HepG2 (cell line): ENCODE results near the gene OR2V2. TPM values are rescaled to one million over a fixed set of nuclear protein-coding genes. Genes with fewer than 3 reads are reported as not detected.
"Not testable (repeated sequence)": the region's sequence is repeated elsewhere in the genome, so short reads cannot be mapped to it uniquely, and the experiment has no call there.

Experiments used
- ATAC-seq: fragments of 200-7000 bp; cut with Tn5 transposase; 3 replicates; pipeline ENCODE4 v1.9.1; 2020; ENCODE audit warnings: mild to moderate bottlenecking, moderate library complexity
- BruUV-seq: library from RNA; stranded (reverse); fragments of 400-500 nt; replicated peaks from 2 replicates; lab custom pipeline; 2021; lab: Mats Ljungman, UMichigan
- CTCF ChIA-PET: fragments of 300-600 bp; formaldehyde crosslinking; extraction: SDS; loops from one replicate; lab custom pipeline; 2021; ENCODE audit warnings: low total read pairs, inconsistent platforms, low intra/inter-chr PET ratio; lab: Yijun Ruan, JAX
- POLR2A ChIA-PET: fragments of 350-600 bp; sonication (Branson Sonifier 250); formaldehyde crosslinking; loops from one replicate; lab custom pipeline; 2020; ENCODE audit warnings: antibody characterized with exemption, inconsistent platforms; lab: Yijun Ruan, JAX
- DNase-seq: peaks from one replicate; pipeline ENCODE4 v3.0.0-alpha.2; 2015; ENCODE audit warnings: low spot score
- FAIRE-seq: peaks from 3 replicates; lab custom pipeline; 2011; peaks lifted over from hg19 to GRCh38; lab: Jason Lieb, UNC
- H2AFZ ChIP-seq: one replicate; pipeline ENCODE4 v1.6.1; 2011; ENCODE audit warnings: low read length, inconsistent platforms
- H3K27ac ChIP-seq: fragments of 300-600 bp; 3 replicates; pipeline ENCODE4 v1.8.0; 2011; ENCODE audit warnings: mixed run types, mild to moderate bottlenecking, mixed read lengths, low read length, inconsistent platforms; ENCODE audit not compliant: insufficient read depth; ENCODE audit errors: extremely low read length
- H3K27me3 ChIP-seq, 2 experiments: fragments of 200-600 bp in 1 of 2; 2 replicates in 1 of 2; 3 replicates in 1 of 2; pipeline versions ENCODE4 v1.6.0 to v1.8.0; 2011; ENCODE audit warnings: low read length in 2 of 2, mild to moderate bottlenecking in 2 of 2, moderate library complexity in 2 of 2, inconsistent platforms in 1 of 2; ENCODE audit not compliant: insufficient read depth in 2 of 2, control insufficient read depth in 1 of 2
- H3K36me3 ChIP-seq, 2 experiments: fragments of 200-600 bp in 1 of 2; replicated peaks in 1 of 2; 2 replicates in 1 of 2; 3 replicates in 1 of 2; pipeline versions ENCODE4 v1.5.1 to v1.8.0; 2011; ENCODE audit warnings: low read length in 2 of 2, inconsistent platforms in 1 of 2; ENCODE audit not compliant: insufficient read depth in 2 of 2, control insufficient read depth in 1 of 2
- H3K4me1 ChIP-seq: 2 replicates; pipeline ENCODE4 v1.5.1; 2012; ENCODE audit warnings: low read length, inconsistent platforms; ENCODE audit not compliant: insufficient read depth
- H3K4me2 ChIP-seq: 2 replicates; pipeline ENCODE4 v1.6.0; 2011; ENCODE audit warnings: low read depth, low read length, inconsistent platforms
- H3K4me3 ChIP-seq, 3 experiments: fragments of 200-600 bp in 1 of 3; sonication (generic), shearing (Covaris generic) in 1 of 3; replicated peaks in 1 of 3; 2 replicates each; pipeline ENCODE4 v1.5.1; 2011 to 2016; ENCODE audit warnings: low read length in 3 of 3, inconsistent platforms in 2 of 3, low read depth in 2 of 3, mild to moderate bottlenecking in 2 of 3, control low read depth in 1 of 3, mixed read lengths in 1 of 3; ENCODE audit not compliant: insufficient read depth in 1 of 3
- H3K79me2 ChIP-seq: one replicate; pipeline ENCODE4 v1.6.1; 2011; ENCODE audit warnings: low read length, inconsistent platforms; ENCODE audit not compliant: insufficient read depth
- H3K9ac ChIP-seq: 2 replicates; pipeline ENCODE4 v1.6.0; 2011; ENCODE audit warnings: mild to moderate bottlenecking, low read depth, low read length, inconsistent platforms; ENCODE audit not compliant: insufficient read depth
- H3K9me3 ChIP-seq: 2 replicates; pipeline ENCODE4 v1.5.1; 2012; ENCODE audit warnings: mild to moderate bottlenecking, low read length
- H4K20me1 ChIP-seq: 2 replicates; pipeline ENCODE4 v1.6.0; 2011; ENCODE audit warnings: inconsistent platforms, mild to moderate bottlenecking, low read length, moderate library complexity; ENCODE audit not compliant: insufficient read depth
- CREB1 ChIP-seq, 2 experiments: fragments of 450-650 bp in 1 of 2; IDR thresholded peaks; 2 replicates each; pipeline ENCODE4 v1.6.1; 2016 to 2017; ENCODE audit warnings: control low read depth in 1 of 2, mild to moderate bottlenecking in 1 of 2, missing compliant biosample characterization in 1 of 2, missing genetic modification characterization in 1 of 2
- HNF4A ChIP-seq: sonication (generic); formaldehyde crosslinking; IDR thresholded peaks from 2 replicates; pipeline ENCODE4 v1.4.0; 2020; ENCODE audit warnings: missing genetic modification reagents
- RNF2 ChIP-seq: fragments of 450-650 bp; conservative IDR thresholded peaks from 2 replicates; pipeline ENCODE4 v1.6.1; 2016; ENCODE audit warnings: low read depth
- SP1 ChIP-seq, 2 experiments: fragments of 450-650 bp in 1 of 2; sonication (generic) in 1 of 2; formaldehyde crosslinking in 1 of 2; IDR thresholded peaks; 2 replicates each; pipeline versions ENCODE4 v1.4.0 to v1.6.1; 2016 to 2020; ENCODE audit warnings: missing genetic modification reagents in 1 of 2
- ZNF296 ChIP-seq: sonication (generic); formaldehyde crosslinking; conservative IDR thresholded peaks from 2 replicates; pipeline ENCODE4 v1.5.0; 2020; ENCODE audit warnings: mild to moderate bottlenecking, missing genetic modification reagents
- WGBS: methylation state at CpG from one replicate; pipeline ENCODE4 v1.1.6; 2017; ENCODE audit warnings: low lambda C conversion rate; 5-methylcytosine and 5-hydroxymethylcytosine counted together
- in situ Hi-C: cut with HindIII; loops from 2 replicates; pipeline ENCODE4 v1.10.0; 2017; ENCODE audit warnings: low pct_unique_long_range_greater_than_20kb; ENCODE audit not compliant: extremely low pct_ligation_motif_present
- intact Hi-C: fragments of 100-400 bp; cut with micrococcal nuclease; formaldehyde crosslinking; loops from one replicate; pipeline ENCODE4 v1.10.0; 2022; ENCODE audit not compliant: unreplicated experiment
- polyA plus RNA-seq, 8 experiments: library from polyadenylated mRNA; depleted of rRNA in 3 of 8; stranded (reverse) in 7 of 8; unstranded in 1 of 8; fragments of >200 nt; fragmentation: Illumina TruSeq in 4 of 8; extraction: Trizol in 4 of 8; gene quantifications; 2 replicates each; pipeline versions ENCODE4 v1.2.1 to v1.2.3, GENCODE V29; 2011 to 2016; ENCODE audit warnings: low read depth in 4 of 8, missing spikeins in 1 of 8, mixed read lengths in 1 of 8; ENCODE audit not compliant: insufficient read depth in 1 of 8
- total RNA-seq, 5 experiments: library from RNA; depleted of rRNA; stranded (reverse); fragments of >200 nt; fragmentation: Illumina TruSeq; extraction: Trizol; gene quantifications; 2 replicates each; pipeline ENCODE4 v1.2.3, GENCODE V29; 2016; ENCODE audit warnings: low read depth in 1 of 5

Gene OR2V2
- total and polyA plus RNA-seq, 2 of the 13 experiments (the other 11 are each of a cell fraction or from before 2014, with no cell fraction given): not detected

- intact Hi-C loops; in situ Hi-C loops; H3K9me3 ChIP-seq; ATAC-seq; H3K36me3 ChIP-seq; H4K20me1 ChIP-seq; FAIRE-seq; H2AFZ ChIP-seq; DNase-seq; BruUV-seq; H3K79me2 ChIP-seq; H3K27ac ChIP-seq; H3K9ac ChIP-seq; CTCF ChIA-PET; POLR2A ChIA-PET; H3K4me3 ChIP-seq; H3K27me3 ChIP-seq; TF ChIP-seq CREB1 (CRISPR knock-in tag; IDR thresholded peaks at IDR 0.05); SP1 (IDR thresholded peaks at IDR 0.05): not testable (repeated sequence)
- 47% methylated on average over 13 of the region's 48 CpGs for WGBS
- H3K4me2 ChIP-seq: peak overlapping the region; percentile 62
- peaks cover 32% of the 10 kb centered on the region for H3K4me1 ChIP-seq
- TF ChIP-seq CREB1 (IDR thresholded peaks at IDR 0.05) (0 out of 2 replicates have a peak, but pooled peaks have one; percentile 8), RNF2 (0 out of 2 replicates have a peak, but pooled peaks have one; percentile 41), SP1 (CRISPR knock-in tag; IDR thresholded peaks at IDR 0.05) (peak; percentile 36; the same call in 1 of the 2 replicates)
Measured at GRCh38 chr5:181160755-181161533, 13.6 kb downstream of the OR2V2 start.

DNA sequence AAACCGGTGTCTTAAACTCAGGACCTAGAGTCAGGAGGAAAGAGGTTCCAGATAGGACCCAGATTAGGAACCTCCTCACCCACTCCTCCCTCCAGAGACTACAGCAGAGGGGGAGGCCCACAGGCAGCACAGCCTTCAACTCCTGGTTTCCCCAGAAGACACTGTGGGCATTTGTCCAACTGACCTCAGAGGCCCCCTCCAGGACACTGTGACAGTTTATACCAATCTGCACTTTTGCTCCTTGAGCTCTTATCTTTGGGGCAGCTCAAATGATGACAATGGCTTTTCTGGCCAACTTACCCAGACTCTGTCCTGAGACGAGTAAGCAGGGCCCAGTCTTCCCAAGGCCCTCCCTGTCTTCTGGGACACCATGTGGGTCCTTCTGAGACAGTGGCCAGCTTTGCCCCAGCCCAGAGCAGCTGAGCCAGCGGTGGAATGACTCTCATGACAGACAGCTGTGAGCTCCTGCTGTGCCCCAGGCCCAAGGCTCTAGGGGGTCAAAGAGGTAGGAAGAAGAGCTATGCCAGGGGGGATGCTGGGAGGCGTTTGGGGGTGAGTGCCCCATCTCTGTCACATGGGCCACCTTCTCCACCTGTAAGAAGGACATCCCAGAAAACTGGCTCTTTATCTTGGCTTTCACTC, 14.3 kb downstream of the OR2V2 start:
- CTCF ChIA-PET: no interaction called here
- Histone ChIP-seq H3K36me3 (no peaks in the 10 kb centered on the region), H3K9ac (no peak overlapping the region), H3K4me1 (peaks cover 32% of the 10 kb centered on the region), H3K27me3 (peaks cover 0 to 5% of the 10 kb centered on the region in 2 experiments; a peak in 2 of 5 replicates), H2AFZ (no peak overlapping the region), H3K27ac (no peak overlapping the region), H4K20me1 (no peaks in the 10 kb centered on the region), H3K4me3 (peak overlapping the region in 1 of 3 experiments; percentile 18; a peak in 1 of 6 replicates), H3K9me3 (no peaks in the 10 kb centered on the region), H3K79me2 (no peaks in the 10 kb centered on the region), H3K4me2 (peak overlapping the region; percentile 62)
- intact Hi-C loops: no loop called here
- 33% methylated on average over 3 of the region's 4 CpGs for WGBS
- DNase-seq: no peak
- in situ Hi-C loops: no loop called here
- POLR2A ChIA-PET: no interaction called here
- no peak for FAIRE-seq
- no TSS peak for BruUV-seq
- peak; percentile 9; the same call in 1 of the 3 replicates for ATAC-seq
- TF ChIP-seq ZNF296 (CRISPR knock-in tag): no peak
- peak; percentile 9; the same call in 1 of the 2 replicates for TF ChIP-seq HNF4A (CRISPR knock-in tag)
